HepG2 (cell line): ENCODE data around the gene RPL18. TPM values are rescaled to one million over a fixed set of nuclear protein-coding genes. Genes with fewer than 3 reads are reported as not detected.

Experiments used
- ESRRA ChIP-seq: sonication (generic); formaldehyde crosslinking; IDR thresholded peaks from 2 replicates; pipeline ENCODE4 v1.5.1; 2020; ENCODE audit warnings: mild to moderate bottlenecking, low read depth, missing genetic modification reagents
- GATA4 ChIP-seq: sonication (generic); IDR thresholded peaks from 2 replicates; pipeline ENCODE4 v1.6.1; 2016; ENCODE audit warnings: antibody characterized with exemption, low read depth, borderline replicate concordance
- IKZF1 ChIP-seq: fragments of 450-650 bp; IDR thresholded peaks from 2 replicates; pipeline ENCODE4 v1.7.1; 2016
- LCORL ChIP-seq, 2 experiments: fragments of 450-650 bp in 1 of 2; sonication (generic) in 1 of 2; formaldehyde crosslinking in 1 of 2; IDR thresholded peaks; 2 replicates each; pipeline versions ENCODE4 v1.5.0 to v1.6.1; 2017 to 2020; ENCODE audit warnings: antibody characterized with exemption in 1 of 2, missing genetic modification reagents in 1 of 2
- NFRKB ChIP-seq: fragments of 450-650 bp; IDR thresholded peaks from 2 replicates; pipeline ENCODE4 v1.6.1; 2017
- NR2C2 ChIP-seq: sonication (generic); formaldehyde crosslinking; IDR thresholded peaks from 2 replicates; pipeline ENCODE4 v1.4.0; 2020; ENCODE audit warnings: missing genetic modification reagents, mild to moderate bottlenecking, moderate library complexity, borderline replicate concordance
- PCBP2 ChIP-seq: fragments of 200-400 bp; formaldehyde crosslinking; optimal IDR thresholded peaks from 2 replicates; pipeline ENCODE3; 2018; ENCODE audit warnings: low read length, low read depth; ENCODE audit not compliant: poor library complexity, severe bottlenecking
- RFXAP ChIP-seq: sonication (generic); formaldehyde crosslinking; IDR thresholded peaks from 2 replicates; pipeline ENCODE4 v1.4.0; 2020; ENCODE audit warnings: missing genetic modification reagents, borderline replicate concordance
- SRF ChIP-seq: IDR thresholded peaks from 2 replicates; pipeline ENCODE4 v1.6.1; 2011; ENCODE audit warnings: mild to moderate bottlenecking, low read depth, low read length, moderate library complexity
- TAF15 ChIP-seq: fragments of 200-400 bp; formaldehyde crosslinking; IDR thresholded peaks from one replicate; pipeline ENCODE4 v1.6.1; 2018; ENCODE audit warnings: mild to moderate bottlenecking, low read depth, low read length; ENCODE audit not compliant: poor library complexity, severe bottlenecking
- ZNF138 ChIP-seq: sonication (generic); formaldehyde crosslinking; IDR thresholded peaks from 2 replicates; pipeline ENCODE4 v1.5.0; 2020; ENCODE audit warnings: mild to moderate bottlenecking, low read depth, missing genetic modification reagents
- ZNF207 ChIP-seq: fragments of 450-650 bp; IDR thresholded peaks from 2 replicates; pipeline ENCODE4 v1.6.1; 2016; ENCODE audit warnings: antibody characterized with exemption, borderline replicate concordance
- ZNF382 ChIP-seq: sonication (generic); formaldehyde crosslinking; IDR thresholded peaks from 2 replicates; pipeline ENCODE4 v1.5.0; 2020; ENCODE audit warnings: missing genetic modification reagents, mild to moderate bottlenecking, borderline replicate concordance
- ZNF772 ChIP-seq: sonication (generic); formaldehyde crosslinking; IDR thresholded peaks from 2 replicates; pipeline ENCODE4 v1.5.0; 2020; ENCODE audit warnings: mild to moderate bottlenecking, missing genetic modification reagents
- ZNF878 ChIP-seq: sonication (generic); formaldehyde crosslinking; IDR thresholded peaks from 2 replicates; pipeline ENCODE4 v1.8.1; 2023; ENCODE audit warnings: mild to moderate bottlenecking, missing genetic modification reagents, moderate library complexity
- ZSCAN25 ChIP-seq: sonication (generic); formaldehyde crosslinking; IDR thresholded peaks from 2 replicates; pipeline ENCODE4 v1.8.0; 2022; ENCODE audit warnings: mild to moderate bottlenecking, missing genetic modification reagents
- polyA plus RNA-seq, 8 experiments: library from polyadenylated mRNA; depleted of rRNA in 3 of 8; stranded (reverse) in 7 of 8; unstranded in 1 of 8; fragments of >200 nt; fragmentation: Illumina TruSeq in 4 of 8; extraction: Trizol in 4 of 8; gene quantifications; 2 replicates each; pipeline versions ENCODE4 v1.2.1 to v1.2.3, GENCODE V29; 2011 to 2016; ENCODE audit warnings: low read depth in 4 of 8, missing spikeins in 1 of 8, mixed read lengths in 1 of 8; ENCODE audit not compliant: insufficient read depth in 1 of 8
- total RNA-seq, 5 experiments: library from RNA; depleted of rRNA; stranded (reverse); fragments of >200 nt; fragmentation: Illumina TruSeq; extraction: Trizol; gene quantifications; 2 replicates each; pipeline ENCODE4 v1.2.3, GENCODE V29; 2016; ENCODE audit warnings: low read depth in 1 of 5
- TF ChIP-seq, protein P1 (sequence below): sonication (generic); formaldehyde crosslinking; IDR thresholded peaks from 2 replicates; pipeline ENCODE4 v1.4.0; 2020; ENCODE audit warnings: missing genetic modification reagents, borderline replicate concordance
- TF ChIP-seq, protein P2 (sequence below): sonication (generic); formaldehyde crosslinking; IDR thresholded peaks from 2 replicates; pipeline ENCODE4 v1.4.0; 2020; ENCODE audit warnings: mild to moderate bottlenecking, low read depth, missing genetic modification reagents
- TF ChIP-seq, protein P3 (sequence below): IDR thresholded peaks from 2 replicates; pipeline ENCODE4 v1.6.1; 2016; ENCODE audit warnings: missing compliant biosample characterization, missing genetic modification reagents, borderline replicate concordance
- TF ChIP-seq, protein P4 (sequence below): sonication (generic); formaldehyde crosslinking; IDR thresholded peaks from 2 replicates; pipeline ENCODE4 v1.8.0; 2022; ENCODE audit warnings: mild to moderate bottlenecking, missing genetic modification reagents; ENCODE audit not compliant: insufficient replicate concordance

RPL18 gene
- total and polyA plus RNA-seq, 2 of the 13 experiments (the other 11 are each of a cell fraction or from before 2014, with no cell fraction given): 1,485 to 1,639 TPM

DNA sequence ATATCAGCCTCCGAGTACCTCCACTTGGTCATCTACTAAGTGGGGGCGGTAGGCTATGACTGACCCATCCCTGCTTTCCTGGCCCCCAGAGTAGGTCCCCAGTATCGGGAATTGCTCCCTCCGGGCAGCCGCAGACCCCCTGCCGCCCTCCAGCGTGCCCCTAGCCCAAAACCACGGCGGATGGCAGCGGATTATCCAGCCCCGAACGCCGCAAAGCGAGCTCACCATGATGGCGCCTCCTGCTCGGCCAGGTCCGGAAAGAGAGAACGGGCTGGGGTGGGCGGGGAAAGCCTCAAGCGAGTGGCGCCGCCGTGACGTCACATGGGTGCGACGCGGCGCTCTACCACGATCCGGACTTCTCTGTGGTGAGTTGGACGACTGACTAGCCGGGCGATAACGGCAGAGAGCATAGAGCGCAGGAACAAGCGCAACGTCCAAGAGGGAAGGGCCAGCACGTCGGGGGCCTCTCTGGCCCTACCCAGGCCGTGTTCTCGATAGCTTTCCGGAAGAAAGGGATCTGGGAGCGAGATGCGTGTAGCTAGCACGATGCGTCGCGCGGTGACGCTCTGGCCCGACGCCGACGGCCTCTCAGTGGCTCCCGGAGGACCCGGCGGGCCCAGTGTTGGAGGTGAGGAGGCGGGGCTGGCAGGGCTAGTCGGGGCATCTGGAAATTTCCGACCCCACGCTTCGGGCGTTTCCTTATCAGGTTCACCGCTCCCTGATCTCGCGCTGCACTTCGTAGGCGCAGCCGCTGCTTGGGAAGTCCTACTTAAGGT, at the start of gene RPL18, which contains the start of gene SPHK2 (continued):
- TF ChIP-seq, protein P1, sequence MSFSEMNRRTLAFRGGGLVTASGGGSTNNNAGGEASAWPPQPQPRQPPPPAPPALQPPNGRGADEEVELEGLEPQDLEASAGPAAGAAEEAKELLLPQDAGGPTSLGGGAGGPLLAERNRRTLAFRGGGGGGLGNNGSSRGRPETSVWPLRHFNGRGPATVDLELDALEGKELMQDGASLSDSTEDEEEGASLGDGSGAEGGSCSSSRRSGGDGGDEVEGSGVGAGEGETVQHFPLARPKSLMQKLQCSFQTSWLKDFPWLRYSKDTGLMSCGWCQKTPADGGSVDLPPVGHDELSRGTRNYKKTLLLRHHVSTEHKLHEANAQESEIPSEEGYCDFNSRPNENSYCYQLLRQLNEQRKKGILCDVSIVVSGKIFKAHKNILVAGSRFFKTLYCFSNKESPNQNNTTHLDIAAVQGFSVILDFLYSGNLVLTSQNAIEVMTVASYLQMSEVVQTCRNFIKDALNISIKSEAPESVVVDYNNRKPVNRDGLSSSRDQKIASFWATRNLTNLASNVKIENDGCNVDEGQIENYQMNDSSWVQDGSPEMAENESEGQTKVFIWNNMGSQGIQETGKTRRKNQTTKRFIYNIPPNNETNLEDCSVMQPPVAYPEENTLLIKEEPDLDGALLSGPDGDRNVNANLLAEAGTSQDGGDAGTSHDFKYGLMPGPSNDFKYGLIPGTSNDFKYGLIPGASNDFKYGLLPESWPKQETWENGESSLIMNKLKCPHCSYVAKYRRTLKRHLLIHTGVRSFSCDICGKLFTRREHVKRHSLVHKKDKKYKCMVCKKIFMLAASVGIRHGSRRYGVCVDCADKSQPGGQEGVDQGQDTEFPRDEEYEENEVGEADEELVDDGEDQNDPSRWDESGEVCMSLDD (CRISPR knock-in tag): no peak
- peak; percentile 87; the same call in 1 of the 2 replicates for TF ChIP-seq ZNF138
- no peak for TF ChIP-seq ZNF382
- peak; percentile 96 for TF ChIP-seq ZNF772 (CRISPR knock-in tag)
- TF ChIP-seq ZNF207: no peak
- peak; percentile 88 for TF ChIP-seq SRF
- TF ChIP-seq TAF15: peak; percentile 61
- TF ChIP-seq ZSCAN25 (CRISPR knock-in tag): no peak; the same call in none of the 2 replicates
- peak; percentile 71 for TF ChIP-seq GATA4
- TF ChIP-seq, protein P2, sequence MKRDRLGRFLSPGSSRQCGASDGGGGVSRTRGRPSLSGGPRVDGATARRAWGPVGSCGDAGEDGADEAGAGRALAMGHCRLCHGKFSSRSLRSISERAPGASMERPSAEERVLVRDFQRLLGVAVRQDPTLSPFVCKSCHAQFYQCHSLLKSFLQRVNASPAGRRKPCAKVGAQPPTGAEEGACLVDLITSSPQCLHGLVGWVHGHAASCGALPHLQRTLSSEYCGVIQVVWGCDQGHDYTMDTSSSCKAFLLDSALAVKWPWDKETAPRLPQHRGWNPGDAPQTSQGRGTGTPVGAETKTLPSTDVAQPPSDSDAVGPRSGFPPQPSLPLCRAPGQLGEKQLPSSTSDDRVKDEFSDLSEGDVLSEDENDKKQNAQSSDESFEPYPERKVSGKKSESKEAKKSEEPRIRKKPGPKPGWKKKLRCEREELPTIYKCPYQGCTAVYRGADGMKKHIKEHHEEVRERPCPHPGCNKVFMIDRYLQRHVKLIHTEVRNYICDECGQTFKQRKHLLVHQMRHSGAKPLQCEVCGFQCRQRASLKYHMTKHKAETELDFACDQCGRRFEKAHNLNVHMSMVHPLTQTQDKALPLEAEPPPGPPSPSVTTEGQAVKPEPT (CRISPR knock-in tag): peak; percentile 30; the same call in 1 of the 2 replicates
- TF ChIP-seq, protein P3, sequence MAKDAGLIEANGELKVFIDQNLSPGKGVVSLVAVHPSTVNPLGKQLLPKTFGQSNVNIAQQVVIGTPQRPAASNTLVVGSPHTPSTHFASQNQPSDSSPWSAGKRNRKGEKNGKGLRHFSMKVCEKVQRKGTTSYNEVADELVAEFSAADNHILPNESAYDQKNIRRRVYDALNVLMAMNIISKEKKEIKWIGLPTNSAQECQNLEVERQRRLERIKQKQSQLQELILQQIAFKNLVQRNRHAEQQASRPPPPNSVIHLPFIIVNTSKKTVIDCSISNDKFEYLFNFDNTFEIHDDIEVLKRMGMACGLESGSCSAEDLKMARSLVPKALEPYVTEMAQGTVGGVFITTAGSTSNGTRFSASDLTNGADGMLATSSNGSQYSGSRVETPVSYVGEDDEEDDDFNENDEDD (CRISPR knock-in tag): peak; percentile 47; the same call in 1 of the 2 replicates
- no peak for TF ChIP-seq IKZF1
- peak; percentile 89 for TF ChIP-seq NR2C2 (CRISPR knock-in tag)
- peak; percentile 21; the same call in 1 of the 2 replicates for TF ChIP-seq ZNF878 (CRISPR knock-in tag)
- TF ChIP-seq PCBP2: no peak
- TF ChIP-seq ESRRA (CRISPR knock-in tag): no peak
- TF ChIP-seq, protein P4, sequence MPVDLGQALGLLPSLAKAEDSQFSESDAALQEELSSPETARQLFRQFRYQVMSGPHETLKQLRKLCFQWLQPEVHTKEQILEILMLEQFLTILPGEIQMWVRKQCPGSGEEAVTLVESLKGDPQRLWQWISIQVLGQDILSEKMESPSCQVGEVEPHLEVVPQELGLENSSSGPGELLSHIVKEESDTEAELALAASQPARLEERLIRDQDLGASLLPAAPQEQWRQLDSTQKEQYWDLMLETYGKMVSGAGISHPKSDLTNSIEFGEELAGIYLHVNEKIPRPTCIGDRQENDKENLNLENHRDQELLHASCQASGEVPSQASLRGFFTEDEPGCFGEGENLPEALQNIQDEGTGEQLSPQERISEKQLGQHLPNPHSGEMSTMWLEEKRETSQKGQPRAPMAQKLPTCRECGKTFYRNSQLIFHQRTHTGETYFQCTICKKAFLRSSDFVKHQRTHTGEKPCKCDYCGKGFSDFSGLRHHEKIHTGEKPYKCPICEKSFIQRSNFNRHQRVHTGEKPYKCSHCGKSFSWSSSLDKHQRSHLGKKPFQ (CRISPR knock-in tag): peak; percentile 87
- no peak for TF ChIP-seq LCORL (IDR thresholded peaks at IDR 0.05)
- TF ChIP-seq LCORL (CRISPR knock-in tag; IDR thresholded peaks at IDR 0.05): peak; percentile 88
- 0 out of 2 replicates have a peak, but pooled peaks have one; percentile 41 for TF ChIP-seq NFRKB
- TF ChIP-seq RFXAP (CRISPR knock-in tag): peak; percentile 39; the same call in 1 of the 2 replicates
